AG04450 (cell line): ENCODE results near the gene TRMT61A. TPM values are rescaled to one million over a fixed set of nuclear protein-coding genes. Genes with fewer than 3 reads are reported as not detected.
A peak's percentile ranks its signal among the peaks of the same experiment; 100 is the strongest.

Source experiments
- CTCF ChIA-PET: fragments of 300-600, 350-600 bp; formaldehyde crosslinking; extraction: SDS; loops from one replicate; lab custom pipeline; 2022; ENCODE audit warnings: antibody characterized with exemption, inconsistent platforms; lab: Charles Lee
- POLR2A ChIA-PET: fragments of 350-600 bp; formaldehyde crosslinking; extraction: SDS; loops from one replicate; lab custom pipeline; 2021; ENCODE audit warnings: antibody characterized with exemption, inconsistent platforms; lab: Yijun Ruan, JAX
- DNase-seq: peaks from one replicate; pipeline ENCODE4 v3.0.0-alpha.2; 2011; ENCODE audit warnings: low read depth, low spot score
- H3K27ac ChIP-seq: one replicate; pipeline ENCODE4 v1.5.1; 2012; ENCODE audit warnings: low read depth, low read length, control low read depth
- H3K27me3 ChIP-seq: one replicate; pipeline ENCODE4 v1.6.0; 2012; ENCODE audit warnings: low read length; ENCODE audit not compliant: control insufficient read depth, insufficient read depth
- H3K4me3 ChIP-seq: 2 replicates; pipeline ENCODE4 v1.5.1; 2011; ENCODE audit warnings: mild to moderate bottlenecking, low read depth, low read length, control low read depth
- H3K9me3 ChIP-seq: 2 replicates; pipeline ENCODE4 v1.5.1; 2012; ENCODE audit warnings: low read length; ENCODE audit not compliant: control insufficient read depth, insufficient read depth
- polyA plus RNA-seq: library from polyadenylated mRNA; depleted of rRNA; stranded (reverse); fragments of >200 nt; gene quantifications from 2 replicates; pipeline ENCODE4 v1.2.3, GENCODE V29; 2011
- TF ChIP-seq, protein P1 (sequence below): IDR thresholded peaks from 2 replicates; pipeline ENCODE4 v1.5.1; 2011; ENCODE audit warnings: low read depth, low read length, control low read depth, inconsistent platforms

TRMT61A gene
- polyA plus RNA-seq, 1 experiment = 4.4 TPM

DNA sequence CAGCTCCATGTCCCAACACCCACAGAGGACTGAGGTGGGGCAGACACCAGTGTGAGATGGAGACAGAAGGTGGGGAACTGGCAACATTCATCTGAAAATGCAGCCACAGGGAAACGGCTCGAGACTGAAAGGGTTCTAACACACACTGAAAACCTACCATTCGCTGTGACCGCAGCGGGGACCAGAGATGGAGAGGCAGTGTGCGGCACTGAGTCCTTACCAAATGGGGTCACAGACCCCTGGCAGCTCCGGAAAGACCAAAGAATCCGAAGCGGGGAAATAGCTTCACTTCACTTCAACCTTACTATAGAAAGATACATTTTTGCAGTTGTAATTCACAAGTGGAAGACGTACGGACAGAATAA, 23.8 kb downstream of the TRMT61A start:
- Histone ChIP-seq H3K27me3 (no peaks in the 10 kb centered on the region), H3K4me3 (no peak overlapping the region), H3K9me3 (no peaks in the 10 kb centered on the region; the same call in 1 of the 2 replicates), H3K27ac (no peak overlapping the region)
- no peak for DNase-seq
- CTCF ChIA-PET = interaction anchor here (1.5 to 4.4 kb wide), 3 partner anchors 10 to 34 kb away, joined by 3 to 24 read pairs (median 4); no protein-coding TSS in a partner anchor
- POLR2A ChIA-PET = interaction anchor here (0.7 to 1.0 kb wide), 2 partner anchors 11 to 219 kb away, joined by 3 to 5 read pairs; partner anchors contain the start of gene EIF5
- TF ChIP-seq, protein P1, sequence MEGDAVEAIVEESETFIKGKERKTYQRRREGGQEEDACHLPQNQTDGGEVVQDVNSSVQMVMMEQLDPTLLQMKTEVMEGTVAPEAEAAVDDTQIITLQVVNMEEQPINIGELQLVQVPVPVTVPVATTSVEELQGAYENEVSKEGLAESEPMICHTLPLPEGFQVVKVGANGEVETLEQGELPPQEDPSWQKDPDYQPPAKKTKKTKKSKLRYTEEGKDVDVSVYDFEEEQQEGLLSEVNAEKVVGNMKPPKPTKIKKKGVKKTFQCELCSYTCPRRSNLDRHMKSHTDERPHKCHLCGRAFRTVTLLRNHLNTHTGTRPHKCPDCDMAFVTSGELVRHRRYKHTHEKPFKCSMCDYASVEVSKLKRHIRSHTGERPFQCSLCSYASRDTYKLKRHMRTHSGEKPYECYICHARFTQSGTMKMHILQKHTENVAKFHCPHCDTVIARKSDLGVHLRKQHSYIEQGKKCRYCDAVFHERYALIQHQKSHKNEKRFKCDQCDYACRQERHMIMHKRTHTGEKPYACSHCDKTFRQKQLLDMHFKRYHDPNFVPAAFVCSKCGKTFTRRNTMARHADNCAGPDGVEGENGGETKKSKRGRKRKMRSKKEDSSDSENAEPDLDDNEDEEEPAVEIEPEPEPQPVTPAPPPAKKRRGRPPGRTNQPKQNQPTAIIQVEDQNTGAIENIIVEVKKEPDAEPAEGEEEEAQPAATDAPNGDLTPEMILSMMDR = no peak

GRCh38 chr14:103555559-103556337, 26.8 kb downstream of the TRMT61A start:
- POLR2A ChIA-PET = no interaction called here
- TF ChIP-seq, protein P1 = no peak
- no peak overlapping the region for H3K4me3 ChIP-seq
- no peaks in the 10 kb centered on the region for H3K27me3 ChIP-seq
- no peak for DNase-seq
- no peak overlapping the region for H3K27ac ChIP-seq
- no peaks in the 10 kb centered on the region; the same call in 1 of the 2 replicates for H3K9me3 ChIP-seq
- CTCF ChIA-PET = interaction anchor here (1.2 to 4.1 kb wide), 2 partner anchors 8 to 9 kb away, joined by 3 to 22 read pairs; no protein-coding TSS in a partner anchor

GRCh38 chr14:103556946-103557758, 28.2 kb downstream of the TRMT61A start:
- TF ChIP-seq, protein P1 = no peak
- Histone ChIP-seq H3K4me3 (no peak overlapping the region), H3K9me3 (no peaks in the 10 kb centered on the region; the same call in 1 of the 2 replicates), H3K27me3 (no peaks in the 10 kb centered on the region), H3K27ac (no peak overlapping the region)
- ChIA-PET POLR2A (no interaction called here), CTCF (interaction anchor here (1.0 to 4.1 kb wide), 2 partner anchors 9 to 39 kb away, joined by 4 to 22 read pairs; no protein-coding TSS in a partner anchor)
- no peak for DNase-seq

DNA sequence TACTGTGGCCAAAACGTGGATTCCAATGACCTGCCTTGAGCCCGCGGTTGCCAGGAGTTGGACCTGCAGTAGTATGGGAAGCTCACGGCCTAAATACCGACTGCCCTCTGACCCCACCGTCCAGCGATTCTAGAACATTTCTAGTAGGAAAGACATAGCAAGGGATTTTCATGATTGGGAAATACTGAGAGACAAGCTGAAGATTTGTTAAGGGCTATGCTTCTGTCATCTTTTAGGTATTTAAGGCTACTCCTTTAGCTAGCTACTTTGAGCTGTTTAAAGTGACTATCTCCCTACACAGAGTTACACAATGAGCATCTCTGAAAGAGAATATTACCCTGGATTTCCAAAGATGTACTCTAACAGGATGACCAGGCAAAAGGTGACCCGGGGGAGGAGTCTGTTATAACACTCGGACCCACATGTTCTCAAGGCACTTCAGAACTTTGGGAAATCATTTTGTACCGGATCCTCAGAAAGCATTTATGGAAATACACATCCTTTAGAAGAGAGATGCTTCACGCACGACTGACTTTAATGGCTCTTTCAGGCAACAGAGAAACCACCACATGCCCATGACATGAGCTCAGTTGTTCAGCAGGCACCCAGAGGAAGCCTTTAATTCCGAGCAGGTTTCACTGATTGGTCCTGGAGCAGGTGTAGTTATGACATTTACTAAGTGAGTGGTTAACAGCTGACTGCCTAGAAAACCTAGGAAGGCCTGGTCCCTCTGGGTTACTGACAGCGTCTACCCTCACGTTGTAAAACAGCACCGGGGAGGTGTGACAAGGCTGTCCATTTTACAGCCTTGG, 29.3 kb downstream of the TRMT61A start:
- no peaks in the 10 kb centered on the region for H3K27me3 ChIP-seq
- ChIA-PET POLR2A (interaction anchor here (1.2 kb wide), 1 partner anchor 30 kb away, joined by 3 read pairs; no protein-coding TSS in a partner anchor), CTCF (interaction anchor here (0.7 to 4.1 kb wide), 3 partner anchors 10 to 169 kb away, joined by 4 to 22 read pairs (median 6); no protein-coding TSS in a partner anchor)
- no peak overlapping the region for H3K4me3 ChIP-seq
- no peak for DNase-seq
- TF ChIP-seq, protein P1 = no peak
- H3K27ac ChIP-seq = peak overlapping the region; percentile 42
- peaks cover 4% of the 10 kb centered on the region; the same call in 1 of the 2 replicates for H3K9me3 ChIP-seq
